HCT116 (cell line): ENCODE data around the gene MAP3K5. TPM values are rescaled to one million over a fixed set of nuclear protein-coding genes. Genes with fewer than 3 reads are reported as not detected.
"Not testable (repeated sequence)": the region's sequence is repeated elsewhere in the genome, so short reads cannot be mapped to it uniquely, and the experiment has no call there.

Source experiments
- ATAC-seq: fragments of 200-7000 bp; cut with Tn5 transposase; 2 replicates; pipeline ENCODE4 v1.9.1; 2020; ENCODE audit warnings: mild to moderate bottlenecking, moderate library complexity
- BruUV-seq: library from RNA; stranded (reverse); fragments of 400-500 nt; replicated peaks from 2 replicates; lab custom pipeline; 2021; lab: Mats Ljungman, UMichigan
- CTCF ChIA-PET: fragments of 300-600 bp; sonication (Branson Sonifier 250); formaldehyde crosslinking; loops from one replicate; lab custom pipeline; 2021; ENCODE audit warnings: antibody characterized with exemption; lab: Charles Lee
- POLR2A ChIA-PET: fragments of 300-600, 350-600 bp; sonication (Branson Sonifier 250); formaldehyde crosslinking; loops from one replicate; lab custom pipeline; 2021; ENCODE audit warnings: antibody characterized with exemption; lab: Charles Lee
- RAD21 ChIA-PET, 2 experiments: fragments of 300-600 bp; sonication (Branson Sonifier 250); formaldehyde crosslinking; loops; one replicate each; lab custom pipeline; 2023; ENCODE audit warnings: low total read pairs in 2 of 2; ENCODE audit not compliant: uncharacterized antibody in 2 of 2, unreplicated experiment in 2 of 2, low non-redundant PET in 1 of 2; lab: Charles Lee
- DNase-seq: peaks from one replicate; pipeline ENCODE4 v3.0.0-alpha.2; 2010; ENCODE audit warnings: low read depth, low spot score
- H2AFZ ChIP-seq: fragments of 200-600 bp; shearing (Covaris generic), sonication (generic); 2 replicates; pipeline ENCODE4 v1.6.1; 2017; ENCODE audit warnings: low read depth, mixed run types, mixed read lengths, antibody characterized with exemption, low read length; ENCODE audit not compliant: poor library complexity, severe bottlenecking
- H3K27ac ChIP-seq: 2 replicates; pipeline ENCODE4 v1.5.1; 2012; ENCODE audit warnings: low read depth, low read length
- H3K27me3 ChIP-seq: fragments of 200-600 bp; sonication (generic); 2 replicates; pipeline ENCODE4 v1.6.1; 2016; ENCODE audit warnings: mixed run types, low read length, mixed read lengths; ENCODE audit not compliant: insufficient read depth
- H3K36me3 ChIP-seq, 2 experiments: fragments of 200-500 bp in 1 of 2; fragments of 200-600 bp in 1 of 2; sonication (Bioruptor generic) in 1 of 2; sonication (generic) in 1 of 2; 2 replicates each; pipeline versions ENCODE4 v1.5.1 to v1.6.1; 2014 to 2016; ENCODE audit warnings: low read length in 2 of 2, inconsistent platforms in 1 of 2, mixed read lengths in 1 of 2, mixed run types in 1 of 2; ENCODE audit not compliant: insufficient read depth in 2 of 2, control insufficient read depth in 1 of 2
- H3K4me1 ChIP-seq, 2 experiments: fragments of 200-600 bp in 1 of 2; sonication (generic) in 1 of 2; 2 replicates each; pipeline versions ENCODE4 v1.5.1 to v1.6.1; 2012 to 2017; ENCODE audit warnings: low read length in 2 of 2, inconsistent platforms in 1 of 2, mild to moderate bottlenecking in 1 of 2, mixed read lengths in 1 of 2, mixed run types in 1 of 2, moderate library complexity in 1 of 2; ENCODE audit not compliant: insufficient read depth in 2 of 2, control insufficient read depth in 1 of 2
- H3K4me2 ChIP-seq: fragments of 200-600 bp; sonication (generic); 2 replicates; pipeline ENCODE4 v1.6.1; 2017; ENCODE audit warnings: mixed run types, low read length, mixed read lengths
- H3K4me3 ChIP-seq, 2 experiments: fragments of 200-600 bp in 1 of 2; sonication (generic) in 1 of 2; replicated peaks in 1 of 2; 2 replicates each; pipeline ENCODE4 v1.5.1; 2011 to 2016; ENCODE audit warnings: low read length in 2 of 2, control low read depth in 1 of 2, low read depth in 1 of 2, mild to moderate bottlenecking in 1 of 2, mixed read lengths in 1 of 2, mixed run types in 1 of 2
- H3K79me2 ChIP-seq: fragments of 200-600 bp; sonication (generic); 2 replicates; pipeline ENCODE4 v1.6.1; 2017; ENCODE audit warnings: mild to moderate bottlenecking, mixed run types, low read length, moderate library complexity, mixed read lengths; ENCODE audit not compliant: insufficient read depth
- H3K9ac ChIP-seq: fragments of 200-600 bp; sonication (generic); 2 replicates; pipeline ENCODE4 v1.6.1; 2016; ENCODE audit warnings: low read length, mixed read lengths
- H3K9me2 ChIP-seq: fragments of 200-600 bp; sonication (generic), shearing (Covaris generic); 2 replicates; pipeline ENCODE4 v1.6.1; 2017; ENCODE audit warnings: mixed run types, mild to moderate bottlenecking, moderate library complexity; ENCODE audit not compliant: insufficient read depth
- H3K9me3 ChIP-seq, 2 experiments: fragments of 200-500 bp in 1 of 2; fragments of 200-600 bp in 1 of 2; sonication (Bioruptor generic) in 1 of 2; sonication (generic) in 1 of 2; 2 replicates each; pipeline ENCODE4 v1.6.1; 2014 to 2017; ENCODE audit warnings: low read length in 2 of 2, mixed read lengths in 2 of 2, inconsistent platforms in 1 of 2, low read depth in 1 of 2, mild to moderate bottlenecking in 1 of 2, mixed run types in 1 of 2, moderate library complexity in 1 of 2; ENCODE audit not compliant: control insufficient read depth in 1 of 2, insufficient read depth in 1 of 2
- H4K20me1 ChIP-seq: fragments of 200-600 bp; sonication (generic), shearing (Covaris generic); 2 replicates; pipeline ENCODE4 v1.6.1; 2017; ENCODE audit warnings: mixed run types, mild to moderate bottlenecking, moderate library complexity; ENCODE audit not compliant: insufficient read depth
- CEBPB ChIP-seq: IDR thresholded peaks from 2 replicates; pipeline ENCODE4 v1.6.1; 2012; ENCODE audit warnings: low read depth
- ELF1 ChIP-seq: IDR thresholded peaks from 2 replicates; pipeline ENCODE4 v1.6.1; 2012; ENCODE audit warnings: low read depth, borderline replicate concordance
- FOSL1 ChIP-seq: IDR thresholded peaks from 2 replicates; pipeline ENCODE4 v1.6.1; 2012; ENCODE audit warnings: low read depth
- JUND ChIP-seq: IDR thresholded peaks from 2 replicates; pipeline ENCODE4 v1.6.1; 2012
- POLR2AphosphoS5 ChIP-seq: IDR thresholded peaks from 2 replicates; pipeline ENCODE4 v1.6.1; 2011; ENCODE audit warnings: mild to moderate bottlenecking, low read depth, low read length, moderate library complexity
- RAD21 ChIP-seq: IDR thresholded peaks from 2 replicates; pipeline ENCODE4 v1.6.1; 2012; ENCODE audit warnings: low read depth, mild to moderate bottlenecking
- YY1 ChIP-seq: IDR thresholded peaks from 2 replicates; pipeline ENCODE4 v1.6.1; 2011; ENCODE audit warnings: low read length, low read depth, moderate library complexity, mild to moderate bottlenecking; ENCODE audit not compliant: insufficient replicate concordance; ENCODE audit errors: extremely low read depth
- ZFX ChIP-seq: fragments of 450-650 bp; IDR thresholded peaks from 2 replicates; pipeline ENCODE4 v1.6.1; 2017
- ZNF274 ChIP-seq: fragments of 200-500 bp; sonication (Bioruptor generic); IDR thresholded peaks from 2 replicates; pipeline ENCODE4 v1.6.1; 2014; ENCODE audit warnings: mild to moderate bottlenecking, low read depth, low read length, inconsistent platforms
- intact Hi-C: fragments of 100-400 bp; cut with micrococcal nuclease; formaldehyde crosslinking; loops from 2 replicates; pipeline ENCODE4 v1.10.0; 2022
- total RNA-seq: library from RNA; stranded (reverse); gene quantifications from one replicate; pipeline ENCODE4 v1.2.1, GENCODE V29; 2021; ENCODE audit not compliant: unreplicated experiment
- TF ChIP-seq, protein P1 (sequence below): IDR thresholded peaks from 2 replicates; pipeline ENCODE4 v1.6.1; 2012; ENCODE audit warnings: low read depth
- TF ChIP-seq, protein P2 (sequence below): IDR thresholded peaks from 2 replicates; pipeline ENCODE4 v1.6.1; 2012
- TF ChIP-seq, protein P3 (sequence below): IDR thresholded peaks from 2 replicates; pipeline ENCODE4 v1.6.1; 2012

Gene MAP3K5
- total RNA-seq, 1 experiment from 2014 or later, result 11.8 TPM

DNA sequence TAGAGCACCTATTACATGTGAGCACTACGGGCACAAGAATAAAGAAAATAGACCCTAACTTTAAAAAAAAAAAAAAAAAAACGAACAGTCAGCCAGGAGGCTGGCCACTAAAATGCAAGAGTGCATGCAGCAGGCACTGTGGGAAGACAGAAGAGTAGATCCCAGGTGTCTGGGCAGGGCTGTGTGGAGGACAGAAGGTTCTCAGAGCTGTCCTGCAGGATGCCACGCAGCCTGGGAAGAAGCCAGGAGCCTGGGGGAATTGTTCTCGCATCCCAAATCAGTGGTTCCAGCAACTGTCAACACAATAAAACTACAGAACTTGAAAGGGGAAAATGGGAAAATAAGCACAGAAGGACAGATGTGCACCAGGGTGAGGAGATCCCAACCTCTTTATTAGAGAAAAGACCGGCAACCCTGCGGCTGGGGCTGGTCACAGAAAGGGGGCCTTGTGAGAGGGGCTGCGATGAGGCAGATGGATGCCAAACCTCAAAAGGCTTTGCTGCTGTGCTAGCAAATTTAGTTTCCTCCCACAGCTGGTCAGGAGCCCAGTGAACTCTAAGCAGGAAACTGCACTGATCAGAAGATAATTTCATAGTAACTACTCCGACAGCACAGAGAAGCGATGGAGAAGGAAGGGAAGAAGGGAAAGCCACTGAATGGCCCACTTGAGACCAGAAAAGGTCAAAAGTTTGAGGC is 30.9 kb downstream of the MAP3K5 start:
- BruUV-seq, result no TSS peak
- H3K79me2 ChIP-seq, result peaks cover 8% of the 10 kb centered on the region; the same call in 1 of the 2 replicates
- ATAC-seq (no peak), DNase-seq (no peak)
- POLR2A ChIA-PET, result no interaction called here
- TF ChIP-seq, protein P1, sequence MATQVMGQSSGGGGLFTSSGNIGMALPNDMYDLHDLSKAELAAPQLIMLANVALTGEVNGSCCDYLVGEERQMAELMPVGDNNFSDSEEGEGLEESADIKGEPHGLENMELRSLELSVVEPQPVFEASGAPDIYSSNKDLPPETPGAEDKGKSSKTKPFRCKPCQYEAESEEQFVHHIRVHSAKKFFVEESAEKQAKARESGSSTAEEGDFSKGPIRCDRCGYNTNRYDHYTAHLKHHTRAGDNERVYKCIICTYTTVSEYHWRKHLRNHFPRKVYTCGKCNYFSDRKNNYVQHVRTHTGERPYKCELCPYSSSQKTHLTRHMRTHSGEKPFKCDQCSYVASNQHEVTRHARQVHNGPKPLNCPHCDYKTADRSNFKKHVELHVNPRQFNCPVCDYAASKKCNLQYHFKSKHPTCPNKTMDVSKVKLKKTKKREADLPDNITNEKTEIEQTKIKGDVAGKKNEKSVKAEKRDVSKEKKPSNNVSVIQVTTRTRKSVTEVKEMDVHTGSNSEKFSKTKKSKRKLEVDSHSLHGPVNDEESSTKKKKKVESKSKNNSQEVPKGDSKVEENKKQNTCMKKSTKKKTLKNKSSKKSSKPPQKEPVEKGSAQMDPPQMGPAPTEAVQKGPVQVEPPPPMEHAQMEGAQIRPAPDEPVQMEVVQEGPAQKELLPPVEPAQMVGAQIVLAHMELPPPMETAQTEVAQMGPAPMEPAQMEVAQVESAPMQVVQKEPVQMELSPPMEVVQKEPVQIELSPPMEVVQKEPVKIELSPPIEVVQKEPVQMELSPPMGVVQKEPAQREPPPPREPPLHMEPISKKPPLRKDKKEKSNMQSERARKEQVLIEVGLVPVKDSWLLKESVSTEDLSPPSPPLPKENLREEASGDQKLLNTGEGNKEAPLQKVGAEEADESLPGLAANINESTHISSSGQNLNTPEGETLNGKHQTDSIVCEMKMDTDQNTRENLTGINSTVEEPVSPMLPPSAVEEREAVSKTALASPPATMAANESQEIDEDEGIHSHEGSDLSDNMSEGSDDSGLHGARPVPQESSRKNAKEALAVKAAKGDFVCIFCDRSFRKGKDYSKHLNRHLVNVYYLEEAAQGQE, result no peak
- TF ChIP-seq ELF1 (no peak), ZNF274 (no peak), POLR2AphosphoS5 (no peak), ZFX (no peak), CEBPB (no peak), RAD21 (no peak), YY1 (no peak), FOSL1 (no peak), JUND (no peak)
- TF ChIP-seq, protein P2, sequence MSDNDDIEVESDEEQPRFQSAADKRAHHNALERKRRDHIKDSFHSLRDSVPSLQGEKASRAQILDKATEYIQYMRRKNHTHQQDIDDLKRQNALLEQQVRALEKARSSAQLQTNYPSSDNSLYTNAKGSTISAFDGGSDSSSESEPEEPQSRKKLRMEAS, result no peak
- TF ChIP-seq, protein P3, sequence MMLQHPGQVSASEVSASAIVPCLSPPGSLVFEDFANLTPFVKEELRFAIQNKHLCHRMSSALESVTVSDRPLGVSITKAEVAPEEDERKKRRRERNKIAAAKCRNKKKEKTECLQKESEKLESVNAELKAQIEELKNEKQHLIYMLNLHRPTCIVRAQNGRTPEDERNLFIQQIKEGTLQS, result no peak
- CTCF ChIA-PET, result no interaction called here
- intact Hi-C loops, result no loop called here
- H3K27ac ChIP-seq, result no peak overlapping the region
- RAD21 ChIA-PET, result no interaction called here
- no peaks in the 10 kb centered on the region for H4K20me1 ChIP-seq
- no peak overlapping the region for H3K4me3 ChIP-seq
- H3K27me3 ChIP-seq, result no peaks in the 10 kb centered on the region
- H3K4me1 ChIP-seq, result no peaks in the 10 kb centered on the region
- H3K4me2 ChIP-seq, result no peak overlapping the region
- H3K9me2 ChIP-seq, result no peaks in the 10 kb centered on the region
- H3K36me3 ChIP-seq, result no peaks in the 10 kb centered on the region
- no peaks in the 10 kb centered on the region for H3K9me3 ChIP-seq
- H3K9ac ChIP-seq, result no peak overlapping the region
- no peak overlapping the region for H2AFZ ChIP-seq

DNA sequence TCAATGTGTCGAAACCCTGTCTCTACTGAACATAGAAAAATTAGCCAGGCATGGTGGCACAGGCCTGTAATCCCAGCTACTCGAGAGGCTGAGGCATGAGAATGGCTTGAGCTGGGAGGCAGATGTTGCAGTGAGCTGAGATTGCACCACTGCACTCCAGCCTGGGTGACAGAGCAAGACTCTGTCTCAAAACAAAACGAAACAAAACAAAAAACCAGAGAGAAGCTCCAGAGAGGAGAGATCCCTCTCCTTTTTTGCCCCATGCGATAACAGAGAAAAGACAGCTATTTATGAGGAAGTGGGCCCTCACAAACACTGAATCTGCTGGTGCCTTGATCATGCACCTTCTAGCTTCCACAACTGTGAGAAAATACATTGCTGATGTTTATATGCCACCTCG is 31.5 kb downstream of the MAP3K5 start:
- H3K27me3 ChIP-seq, CTCF ChIA-PET, H3K4me3 ChIP-seq, H2AFZ ChIP-seq, H3K9me2 ChIP-seq, RAD21 ChIA-PET, BruUV-seq, H3K9me3 ChIP-seq, H3K4me1 ChIP-seq, H4K20me1 ChIP-seq, H3K4me2 ChIP-seq, H3K27ac ChIP-seq, intact Hi-C loops, POLR2A ChIA-PET, H3K36me3 ChIP-seq, DNase-seq, H3K9ac ChIP-seq, H3K79me2 ChIP-seq, ATAC-seq: not testable (repeated sequence)
